Stimulated activated CD4-positive, alpha-beta T cell treated with anti-CD3 and anti-CD28 coated beads, TNF-alpha, amount 100 ng/mL, for 48 hours (primary cell): ENCODE data around the gene CYP2C18.
"Not testable (repeated sequence)": the region's sequence is repeated elsewhere in the genome, so short reads cannot be mapped to it uniquely, and the experiment has no call there.

Source experiments
- DNase-seq, 3 donors: peaks; one replicate each; pipeline ENCODE4 v3.0.0-alpha.2; 2020; ENCODE audit warnings: low read depth in 3 of 3

The CYP2C18 gene

GRCh38 chr10:94683214-94684054 lies at the start of gene CYP2C18:
Gene CYP2C18 (plus strand): TSS chr10:94683729. CDS start chr10:94683820, 91 bp downstream.
- no peak for DNase-seq

GRCh38 chr10:94638097-94638496 lies 45.4 kb upstream of the CYP2C18 start:
- DNase-seq = not testable (repeated sequence)

GRCh38 chr10:94639902-94640301 lies 43.6 kb upstream of the CYP2C18 start:
- no peak for DNase-seq

GRCh38 chr10:94640562-94640961 lies 43.0 kb upstream of the CYP2C18 start:
- DNase-seq = no peak

- DNase-seq = no peak
These were observed 42.0 kb upstream of the CYP2C18 start for GRCh38 chr10:94641480-94641879.

GRCh38 chr10:94644352-94644751 lies 39.2 kb upstream of the CYP2C18 start:
- DNase-seq = no peak

GRCh38 chr10:94645285-94645684 lies 38.2 kb upstream of the CYP2C18 start:
- no peak for DNase-seq

GRCh38 chr10:94655201-94655600 lies 28.3 kb upstream of the CYP2C18 start:
- DNase-seq = not testable (repeated sequence)

- DNase-seq = not testable (repeated sequence)
These were observed 20.5 kb upstream of the CYP2C18 start for GRCh38 chr10:94663061-94663460.

GRCh38 chr10:94666391-94667102 lies 17.0 kb upstream of the CYP2C18 start:
- no peak for DNase-seq

GRCh38 chr10:94673614-94674321 lies 9.8 kb upstream of the CYP2C18 start:
- no peak for DNase-seq

GRCh38 chr10:94676496-94676895 lies 7.0 kb upstream of the CYP2C18 start:
- no peak for DNase-seq

- DNase-seq = no peak
These were observed 5.8 kb upstream of the CYP2C18 start for GRCh38 chr10:94677691-94678090.

- no peak for DNase-seq
These were observed 5.1 kb upstream of the CYP2C18 start for GRCh38 chr10:94678475-94678874.

- DNase-seq = no peak
These were observed 3.0 kb upstream of the CYP2C18 start for GRCh38 chr10:94680544-94680943.

GRCh38 chr10:94682636-94683035 lies 893 bp upstream of the CYP2C18 start:
- DNase-seq = not testable (repeated sequence)

- no peak for DNase-seq
These were observed 4.2 kb downstream of the CYP2C18 start for GRCh38 chr10:94687625-94688248.

GRCh38 chr10:94706089-94706488 lies 22.6 kb downstream of the CYP2C18 start:
- no peak for DNase-seq

GRCh38 chr10:94710578-94710977 lies 27.0 kb downstream of the CYP2C18 start:
- DNase-seq = no peak

- DNase-seq = no peak
These were observed 42.3 kb downstream of the CYP2C18 start for GRCh38 chr10:94725871-94726270.

GRCh38 chr10:94735197-94735596 lies 51.7 kb downstream of the CYP2C18 start:
- no peak for DNase-seq

- no peak for DNase-seq
These were observed 55.1 kb downstream of the CYP2C18 start for GRCh38 chr10:94738588-94738987.
